ENCODE measurements around the gene SLC38A2.

DNA sequence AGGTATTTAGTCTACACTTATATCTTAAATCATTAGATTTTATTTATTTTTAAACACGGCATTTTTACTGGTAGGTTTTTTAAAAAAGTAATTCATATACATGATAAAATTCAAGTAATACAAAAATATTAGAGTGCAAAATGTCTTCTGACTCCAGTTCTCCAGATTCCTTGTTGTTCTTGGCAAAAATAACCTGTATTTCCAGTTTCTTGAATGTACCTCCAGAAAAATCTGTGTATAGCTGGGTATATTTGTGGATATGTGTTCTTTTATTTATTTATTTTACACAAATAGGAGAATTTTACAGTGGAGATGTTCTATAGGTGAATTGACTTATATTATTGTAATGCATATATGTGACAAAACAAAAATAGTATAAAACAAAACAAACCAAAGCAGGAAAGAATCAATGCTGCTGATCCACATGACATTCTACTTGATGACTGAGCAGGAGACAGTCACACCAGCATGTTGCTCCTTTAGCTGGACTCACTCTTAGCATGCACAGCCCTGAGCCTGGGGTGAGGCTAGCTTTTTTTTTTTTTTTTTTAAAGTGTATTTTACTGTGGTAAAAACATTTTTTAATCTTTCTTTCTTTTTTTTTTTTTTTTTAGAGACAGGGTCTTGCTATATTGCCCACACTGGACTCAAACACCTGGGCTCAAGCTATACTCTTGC is 42.2 kb upstream of the SLC38A2 start:
- TF ChIP-seq, protein P1, sequence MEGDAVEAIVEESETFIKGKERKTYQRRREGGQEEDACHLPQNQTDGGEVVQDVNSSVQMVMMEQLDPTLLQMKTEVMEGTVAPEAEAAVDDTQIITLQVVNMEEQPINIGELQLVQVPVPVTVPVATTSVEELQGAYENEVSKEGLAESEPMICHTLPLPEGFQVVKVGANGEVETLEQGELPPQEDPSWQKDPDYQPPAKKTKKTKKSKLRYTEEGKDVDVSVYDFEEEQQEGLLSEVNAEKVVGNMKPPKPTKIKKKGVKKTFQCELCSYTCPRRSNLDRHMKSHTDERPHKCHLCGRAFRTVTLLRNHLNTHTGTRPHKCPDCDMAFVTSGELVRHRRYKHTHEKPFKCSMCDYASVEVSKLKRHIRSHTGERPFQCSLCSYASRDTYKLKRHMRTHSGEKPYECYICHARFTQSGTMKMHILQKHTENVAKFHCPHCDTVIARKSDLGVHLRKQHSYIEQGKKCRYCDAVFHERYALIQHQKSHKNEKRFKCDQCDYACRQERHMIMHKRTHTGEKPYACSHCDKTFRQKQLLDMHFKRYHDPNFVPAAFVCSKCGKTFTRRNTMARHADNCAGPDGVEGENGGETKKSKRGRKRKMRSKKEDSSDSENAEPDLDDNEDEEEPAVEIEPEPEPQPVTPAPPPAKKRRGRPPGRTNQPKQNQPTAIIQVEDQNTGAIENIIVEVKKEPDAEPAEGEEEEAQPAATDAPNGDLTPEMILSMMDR (IDR thresholded peaks at IDR 0.05), result no peak
- TF ChIP-seq POLR2A (IDR thresholded peaks at IDR 0.05), result no peak
